Psoas muscle (tissue), 8 donors: ENCODE measurements around the gene PITPNM1. TPM values are rescaled to one million over a fixed set of nuclear protein-coding genes. Genes with fewer than 3 reads are reported as not detected.
A peak's percentile ranks its signal among the peaks of the same experiment; 100 is the strongest.
"Not testable (repeated sequence)": the region's sequence is repeated elsewhere in the genome, so short reads cannot be mapped to it uniquely, and the experiment has no call there.

Experiments used
- ATAC-seq, 4 donors: fragments of 200-7000 bp; cut with Tn5 transposase; one replicate each; pipeline ENCODE4 v1.9.1; 2020; ENCODE audit warnings: moderate library complexity in 3 of 4, mild to moderate bottlenecking in 2 of 4
- DNase-seq, 2 donors: peaks; one replicate each; pipeline ENCODE4 v3.0.0-alpha.2; 2020
- H3K27ac ChIP-seq: fragments of 200-600 bp; one replicate; pipeline ENCODE4 v1.8.0; 2022
- H3K27me3 ChIP-seq, 3 donors: fragments of 200-600 bp in 1 of 3; one replicate each; pipeline versions ENCODE4 v1.6.1 to v1.8.0; 2013 to 2022; ENCODE audit warnings: low read length in 2 of 3, mild to moderate bottlenecking in 2 of 3, moderate library complexity in 1 of 3; ENCODE audit not compliant: insufficient read depth in 3 of 3
- H3K36me3 ChIP-seq, 2 donors: fragments of 200-600 bp in 1 of 2; one replicate each; pipeline versions ENCODE4 v1.6.1 to v1.8.0; 2013 to 2022; ENCODE audit warnings: low read depth in 1 of 2, mild to moderate bottlenecking in 1 of 2, moderate library complexity in 1 of 2; ENCODE audit not compliant: insufficient read depth in 1 of 2
- H3K4me1 ChIP-seq: fragments of 200-600 bp; one replicate; pipeline ENCODE4 v1.8.0; 2022
- H3K4me3 ChIP-seq: fragments of 200-600 bp; one replicate; pipeline ENCODE4 v1.8.0; 2022; ENCODE audit warnings: mild to moderate bottlenecking
- H3K9me3 ChIP-seq: fragments of 200-600 bp; one replicate; pipeline ENCODE4 v1.8.0; 2022
- WGBS, 3 donors: extraction: QIAGEN DNeasy Blood & Tissue Kit; methylation state at CpG; one replicate each; pipeline versions ENCODE4 v1.1.6 to v1.1.7; 2013; 5-methylcytosine and 5-hydroxymethylcytosine counted together
- intact Hi-C, 2 donors: fragments of 100-400 bp; cut with DNase I; formaldehyde crosslinking; loops; one replicate each; pipeline versions ENCODE4 v1.11.0 to v1.14.2; 2022
- polyA plus RNA-seq, 3 donors: library from polyadenylated mRNA; stranded (reverse); fragments of 200-250 nt; gene quantifications; one replicate each; pipeline ENCODE4 v1.2.3, GENCODE V29; 2013
- total RNA-seq, 4 donors: library from RNA; stranded (reverse); fragmentation: NEBNext Ultra II Directional in 2 of 4; extraction: Animal tissue kit (Norgen Biotek cat#: 25700) in 2 of 4; gene quantifications; one replicate each; pipeline versions ENCODE4 v1.2.1 to v1.2.4, GENCODE V29; 2021 to 2023
- TF ChIP-seq, protein P1 (sequence below): fragments of 200-600 bp; IDR thresholded peaks from one replicate; pipeline ENCODE4 v1.8.0; 2022; ENCODE audit warnings: antibody characterized with exemption
- donor health status: healthy with polysubstance abuse.
- donor health status: DM: no; HTN: no; CAD: no; lungs with moderate emphysema.
- donor health status: Bipolar disorder and iron deficiency.
- donor health status: healthy.
- donor health status: DM: yes; HTN: yes; CAD: no.
- donor health status: DM: no; HTN: no; CAD: no.
- donor health status: DM: no; HTN: no; CAD: no.
- donor health status: DM: yes; HTN: yes; CAD: no.

PITPNM1 gene
- total and polyA plus RNA-seq, 7 donors, result 2.3 to 16.1 (median 7.1) TPM

DNA sequence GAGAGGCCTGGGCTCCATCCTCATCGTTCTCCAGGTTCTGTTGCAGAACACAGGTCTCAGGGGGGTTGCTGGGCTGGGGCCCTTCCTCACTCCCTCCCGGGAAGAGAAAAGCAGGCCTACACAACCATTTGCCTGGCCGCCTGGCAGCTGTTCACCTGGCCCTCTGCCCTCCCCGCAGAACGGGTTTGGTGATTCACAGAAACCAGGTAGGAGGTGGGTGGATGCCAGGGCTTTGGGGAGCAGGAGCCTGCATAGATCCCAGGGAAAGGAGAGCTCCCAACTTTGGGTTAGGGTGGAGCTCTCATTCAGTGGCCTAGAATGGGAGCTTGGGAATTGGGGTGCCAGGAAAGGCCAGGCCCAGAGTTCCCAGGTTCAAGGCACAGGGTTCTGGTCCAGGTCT lies 37.1 kb downstream of the PITPNM1 start:
- Histone ChIP-seq H3K4me3 (peak overlapping the region; percentile 98), H3K36me3 (peaks cover 0 to 5% of the 10 kb centered on the region in 2 donors), H3K4me1 (peaks cover 20% of the 10 kb centered on the region), H3K9me3 (no peaks in the 10 kb centered on the region), H3K27ac (peak overlapping the region; percentile 85), H3K27me3 (no peaks in the 10 kb centered on the region)
- ATAC-seq (no peak), DNase-seq (no peak)
- intact Hi-C loops, result loop anchor here (5.0 kb wide), 3 partner anchors 39 to 66 kb away; partner anchors contain the start of genes PPP1CA (in 2 of the 2), RPS6KB2 (in 2 of the 2), TBC1D10C (in 2 of the 2) and CDK2AP2 (in 1 of the 2)
- TF ChIP-seq, protein P1, sequence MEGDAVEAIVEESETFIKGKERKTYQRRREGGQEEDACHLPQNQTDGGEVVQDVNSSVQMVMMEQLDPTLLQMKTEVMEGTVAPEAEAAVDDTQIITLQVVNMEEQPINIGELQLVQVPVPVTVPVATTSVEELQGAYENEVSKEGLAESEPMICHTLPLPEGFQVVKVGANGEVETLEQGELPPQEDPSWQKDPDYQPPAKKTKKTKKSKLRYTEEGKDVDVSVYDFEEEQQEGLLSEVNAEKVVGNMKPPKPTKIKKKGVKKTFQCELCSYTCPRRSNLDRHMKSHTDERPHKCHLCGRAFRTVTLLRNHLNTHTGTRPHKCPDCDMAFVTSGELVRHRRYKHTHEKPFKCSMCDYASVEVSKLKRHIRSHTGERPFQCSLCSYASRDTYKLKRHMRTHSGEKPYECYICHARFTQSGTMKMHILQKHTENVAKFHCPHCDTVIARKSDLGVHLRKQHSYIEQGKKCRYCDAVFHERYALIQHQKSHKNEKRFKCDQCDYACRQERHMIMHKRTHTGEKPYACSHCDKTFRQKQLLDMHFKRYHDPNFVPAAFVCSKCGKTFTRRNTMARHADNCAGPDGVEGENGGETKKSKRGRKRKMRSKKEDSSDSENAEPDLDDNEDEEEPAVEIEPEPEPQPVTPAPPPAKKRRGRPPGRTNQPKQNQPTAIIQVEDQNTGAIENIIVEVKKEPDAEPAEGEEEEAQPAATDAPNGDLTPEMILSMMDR, result no peak
- 18 to 24% (median 23%) methylated on average over 5 of the region's 5 CpGs for WGBS, 3 donors

DNA sequence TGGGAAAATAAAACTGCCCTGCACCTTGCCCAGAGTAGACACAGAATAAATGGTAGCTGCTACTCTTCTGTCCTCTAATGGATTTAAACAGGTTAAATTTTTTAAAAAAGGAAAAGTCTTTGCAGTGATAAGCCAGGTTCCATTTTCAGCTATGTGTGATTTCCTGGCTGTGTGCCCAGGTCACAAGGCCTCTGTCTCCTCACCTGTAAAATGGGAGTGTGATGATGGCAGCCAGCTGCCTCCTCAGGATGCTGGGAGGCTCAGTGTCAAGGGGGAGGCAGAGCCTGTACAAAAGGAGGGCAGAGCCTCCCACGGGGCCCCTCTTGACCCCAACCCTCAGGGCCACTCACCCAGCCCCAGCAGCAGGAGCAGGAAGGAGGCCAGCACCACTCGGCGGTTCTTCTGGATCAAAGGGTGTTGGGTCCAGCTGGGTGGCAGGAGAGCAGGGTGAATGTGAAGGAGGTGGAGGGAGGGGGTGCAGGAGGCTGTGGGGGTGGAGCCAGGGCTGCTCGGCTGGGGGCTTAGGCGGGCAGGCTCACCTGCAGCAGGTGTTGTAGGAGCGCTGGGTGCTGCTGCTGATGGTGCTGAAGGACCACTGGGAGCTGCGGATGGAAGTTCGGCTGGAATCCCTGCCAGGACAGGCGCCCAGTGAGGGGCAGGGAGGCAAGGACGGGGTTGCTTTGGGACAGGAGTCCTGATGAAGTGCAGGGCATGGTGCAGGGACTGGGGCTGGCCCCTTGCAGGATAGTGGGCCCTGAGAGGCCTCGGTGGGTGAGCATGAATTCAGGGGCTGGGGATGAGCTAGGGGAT lies 38.0 kb downstream of the PITPNM1 start:
- no peak for DNase-seq
- no peaks in the 10 kb centered on the region for H3K27me3 ChIP-seq
- ATAC-seq, result no peak
- H3K4me3 ChIP-seq, result no peak overlapping the region
- TF ChIP-seq, protein P1, result no peak
- WGBS, 3 donors, result 74 to 80% (median 77%) methylated on average over 10 to 11 of the region's 11 CpGs
- intact Hi-C loops, result loop anchor here (5.0 kb wide), 3 partner anchors 40 to 65 kb away; partner anchors contain the start of genes PPP1CA (in 2 of the 2), RPS6KB2 (in 2 of the 2), TBC1D10C (in 2 of the 2) and CDK2AP2 (in 1 of the 2)
- H3K4me1 ChIP-seq, result peaks cover 20% of the 10 kb centered on the region
- no peak overlapping the region for H3K27ac ChIP-seq
- H3K36me3 ChIP-seq, result peaks cover 0 to 5% of the 10 kb centered on the region in 2 donors
- H3K9me3 ChIP-seq, result no peaks in the 10 kb centered on the region

DNA sequence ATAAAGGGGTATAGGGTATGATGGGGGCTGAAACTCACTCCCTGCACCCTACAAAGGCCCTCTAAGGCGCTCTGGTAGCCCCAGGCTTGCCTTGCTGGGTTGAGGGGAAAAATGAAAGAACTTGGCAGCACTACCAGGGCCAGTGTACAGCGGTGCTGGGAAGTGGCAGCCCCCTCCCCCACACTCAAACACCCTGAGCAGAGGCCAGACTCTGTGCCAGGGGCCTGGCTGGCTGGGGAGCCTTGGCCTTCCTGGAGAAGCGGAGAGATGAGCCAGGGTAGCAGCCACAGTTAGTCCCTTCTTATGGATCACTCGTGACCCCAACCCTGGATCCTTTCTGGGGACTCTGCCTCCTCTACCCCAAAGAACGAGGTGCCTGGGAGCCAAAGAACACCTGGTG lies 38.8 kb downstream of the PITPNM1 start:
- Histone ChIP-seq H3K36me3 (peaks cover 0 to 5% of the 10 kb centered on the region in 2 donors), H3K27me3 (no peaks in the 10 kb centered on the region), H3K4me3 (no peak overlapping the region), H3K27ac (no peak overlapping the region), H3K9me3 (no peaks in the 10 kb centered on the region), H3K4me1 (peaks cover 28% of the 10 kb centered on the region)
- intact Hi-C loops, result loop anchor here (5.0 kb wide), 3 partner anchors 39 to 64 kb away; partner anchors contain the start of genes PPP1CA (in 2 of the 2), RPS6KB2 (in 2 of the 2), TBC1D10C (in 2 of the 2) and CDK2AP2 (in 1 of the 2)
- 81 to 89% (median 85%) methylated on average over 5 of the region's 5 CpGs for WGBS, 3 donors
- TF ChIP-seq, protein P1, result no peak
- DNase-seq (no peak), ATAC-seq (no peak)

- not testable (repeated sequence) for H3K4me3 ChIP-seq, DNase-seq, H3K27me3 ChIP-seq, H3K9me3 ChIP-seq, H3K36me3 ChIP-seq, ATAC-seq
- peaks cover 30% of the 10 kb centered on the region for H3K4me1 ChIP-seq
- H3K27ac ChIP-seq, result peak overlapping the region; percentile 73
- 46 to 68% (median 47%) methylated on average over 2 of the region's 2 CpGs for WGBS, 3 donors
- intact Hi-C loops, result loop anchor here (5.0 kb wide), 3 partner anchors 38 to 63 kb away; partner anchors contain the start of genes PPP1CA (in 2 of the 2), RPS6KB2 (in 2 of the 2), TBC1D10C (in 2 of the 2) and CDK2AP2 (in 1 of the 2)
These were observed 39.6 kb downstream of the PITPNM1 start for GRCh38 chr11:67465530-67465929.

DNA sequence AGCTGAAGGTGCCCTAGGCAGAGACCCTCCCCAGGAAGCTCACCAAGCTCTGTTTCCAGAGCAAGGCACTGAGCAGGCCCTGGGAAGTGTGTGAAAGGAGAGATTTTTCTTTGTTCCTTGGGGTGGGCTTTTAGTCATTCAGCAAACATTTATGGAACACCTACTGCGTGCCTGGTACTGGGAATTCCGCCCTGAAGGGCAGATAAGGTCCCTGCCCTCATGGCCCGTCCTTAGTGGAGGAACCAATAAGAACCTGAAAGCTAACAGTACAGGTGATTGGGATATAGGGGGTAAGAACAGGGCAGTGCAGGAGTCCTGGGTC lies 40.0 kb downstream of the PITPNM1 start:
- no peaks in the 10 kb centered on the region for H3K27me3 ChIP-seq
- peak overlapping the region; percentile 64 for H3K4me3 ChIP-seq
- DNase-seq (no peak), ATAC-seq (no peak)
- peak overlapping the region; percentile 73 for H3K27ac ChIP-seq
- TF ChIP-seq, protein P1, result no peak
- WGBS, 3 donors, result 70 to 86% (median 82%) methylated on average over 3 of the region's 3 CpGs
- peaks cover 0 to 5% of the 10 kb centered on the region in 2 donors for H3K36me3 ChIP-seq
- intact Hi-C loops, result loop anchor here (5.0 kb wide), 3 partner anchors 38 to 63 kb away; partner anchors contain the start of genes PPP1CA (in 2 of the 2), RPS6KB2 (in 2 of the 2), TBC1D10C (in 2 of the 2) and CDK2AP2 (in 1 of the 2)
- H3K9me3 ChIP-seq, result no peaks in the 10 kb centered on the region
- peaks cover 30% of the 10 kb centered on the region for H3K4me1 ChIP-seq
